Measurements from ENCODE around the gene SPRED2.
"Not testable (repeated sequence)": the region's sequence is repeated elsewhere in the genome, so short reads cannot be mapped to it uniquely, and the experiment has no call there.

GRCh38 chr2:65337915-65338314 lies 94.5 kb downstream of the SPRED2 start:
- TF ChIP-seq, protein P1, sequence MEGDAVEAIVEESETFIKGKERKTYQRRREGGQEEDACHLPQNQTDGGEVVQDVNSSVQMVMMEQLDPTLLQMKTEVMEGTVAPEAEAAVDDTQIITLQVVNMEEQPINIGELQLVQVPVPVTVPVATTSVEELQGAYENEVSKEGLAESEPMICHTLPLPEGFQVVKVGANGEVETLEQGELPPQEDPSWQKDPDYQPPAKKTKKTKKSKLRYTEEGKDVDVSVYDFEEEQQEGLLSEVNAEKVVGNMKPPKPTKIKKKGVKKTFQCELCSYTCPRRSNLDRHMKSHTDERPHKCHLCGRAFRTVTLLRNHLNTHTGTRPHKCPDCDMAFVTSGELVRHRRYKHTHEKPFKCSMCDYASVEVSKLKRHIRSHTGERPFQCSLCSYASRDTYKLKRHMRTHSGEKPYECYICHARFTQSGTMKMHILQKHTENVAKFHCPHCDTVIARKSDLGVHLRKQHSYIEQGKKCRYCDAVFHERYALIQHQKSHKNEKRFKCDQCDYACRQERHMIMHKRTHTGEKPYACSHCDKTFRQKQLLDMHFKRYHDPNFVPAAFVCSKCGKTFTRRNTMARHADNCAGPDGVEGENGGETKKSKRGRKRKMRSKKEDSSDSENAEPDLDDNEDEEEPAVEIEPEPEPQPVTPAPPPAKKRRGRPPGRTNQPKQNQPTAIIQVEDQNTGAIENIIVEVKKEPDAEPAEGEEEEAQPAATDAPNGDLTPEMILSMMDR (IDR thresholded peaks at IDR 0.05), result not testable (repeated sequence)
- TF ChIP-seq POLR2AphosphoS5 (IDR thresholded peaks at IDR 0.05), result not testable (repeated sequence)
